Fibroblast of lung (primary cell): ENCODE results near the gene RIBC2. TPM values are rescaled to one million over a fixed set of nuclear protein-coding genes. Genes with fewer than 3 reads are reported as not detected.
"Not testable (repeated sequence)": the region's sequence is repeated elsewhere in the genome, so short reads cannot be mapped to it uniquely, and the experiment has no call there.

ENCODE experiments used
- DNase-seq, 2 donors: peaks; one replicate each; pipeline versions ENCODE4 v3.0.0 to v3.0.0-alpha.2; 2010; ENCODE audit warnings: low read depth in 2 of 2
- H2AFZ ChIP-seq: 2 replicates; pipeline ENCODE4 v1.5.1; 2012; ENCODE audit warnings: low read length, control low read depth, inconsistent platforms
- H3K27ac ChIP-seq: 2 replicates; pipeline ENCODE4 v1.5.1; 2011; ENCODE audit warnings: low read length, control low read depth; ENCODE audit not compliant: insufficient read depth
- H3K27me3 ChIP-seq: 2 replicates; pipeline ENCODE4 v1.5.1; 2011; ENCODE audit warnings: mild to moderate bottlenecking, low read length; ENCODE audit not compliant: control insufficient read depth, insufficient read depth
- H3K36me3 ChIP-seq: 2 replicates; pipeline ENCODE4 v1.5.1; 2011; ENCODE audit warnings: low read length; ENCODE audit not compliant: control insufficient read depth, insufficient read depth
- H3K4me1 ChIP-seq: 2 replicates; pipeline ENCODE4 v1.5.1; 2011; ENCODE audit warnings: low read length; ENCODE audit not compliant: control insufficient read depth, insufficient read depth; ENCODE audit errors: extremely low read depth
- H3K4me2 ChIP-seq: 2 replicates; pipeline ENCODE4 v1.5.1; 2011; ENCODE audit warnings: low read length, control low read depth; ENCODE audit not compliant: insufficient read depth; ENCODE audit errors: extremely low read depth
- H3K4me3 ChIP-seq, 4 experiments: fragments of 200-600 bp in 1 of 4; sonication (generic) in 1 of 4; replicated peaks in 1 of 4; 2 replicates each; pipeline ENCODE4 v1.5.1; 2011 to 2016; ENCODE audit warnings: low read length in 4 of 4, low read depth in 3 of 4, mild to moderate bottlenecking in 3 of 4, control low read depth in 2 of 4, inconsistent platforms in 1 of 4, mixed read lengths in 1 of 4; ENCODE audit not compliant: insufficient read depth in 1 of 4; ENCODE audit errors: control extremely low read depth in 1 of 4
- H3K79me2 ChIP-seq: 2 replicates; pipeline ENCODE4 v1.5.1; 2012; ENCODE audit warnings: mild to moderate bottlenecking, low read length, inconsistent platforms; ENCODE audit not compliant: control insufficient read depth, insufficient read depth
- H3K9ac ChIP-seq: 2 replicates; pipeline ENCODE4 v1.5.1; 2011; ENCODE audit warnings: mild to moderate bottlenecking, low read length, control low read depth; ENCODE audit not compliant: insufficient read depth
- H3K9me3 ChIP-seq: 2 replicates; pipeline ENCODE4 v1.5.1; 2012; ENCODE audit warnings: low read depth, low read length; ENCODE audit not compliant: control insufficient read depth, insufficient read depth
- H4K20me1 ChIP-seq: 2 replicates; pipeline ENCODE4 v1.5.1; 2011; ENCODE audit warnings: low read length; ENCODE audit not compliant: control insufficient read depth, insufficient read depth; ENCODE audit errors: extremely low read depth
- CTCF ChIP-seq, 2 donors: IDR thresholded peaks in 1 of 2; conservative IDR thresholded peaks in 1 of 2; 1 replicate in 1 of 2; 2 replicates in 1 of 2; pipeline ENCODE4 v1.5.1; 2011 to 2012; ENCODE audit warnings: low read length in 2 of 2, control low read depth in 1 of 2, inconsistent platforms in 1 of 2, low read depth in 1 of 2, mild to moderate bottlenecking in 1 of 2
- EZH2 ChIP-seq: IDR thresholded peaks from 2 replicates; pipeline ENCODE4 v1.5.1; 2012; ENCODE audit warnings: low read length, control low read depth, mild to moderate bottlenecking; ENCODE audit errors: missing control alignments
- polyA plus RNA-seq, 2 donors: library from polyadenylated mRNA; depleted of rRNA in 1 of 2; stranded (reverse) in 1 of 2; unstranded in 1 of 2; fragments of >200 nt; gene quantifications; 2 replicates each; pipeline ENCODE4 v1.2.1, GENCODE V29; 2011 to 2012; ENCODE audit warnings: missing spikeins in 1 of 2
- total RNA-seq: library from RNA; depleted of rRNA; stranded (reverse); fragments of >200 nt; gene quantifications from 2 replicates; pipeline ENCODE4 v1.2.1, GENCODE V29; 2014

RIBC2 gene
- total and polyA plus RNA-seq, 2 donors (not counting 1 experiment from before 2014, with no cell fraction given), result 1.6 TPM; not detected in 1

GRCh38 chr22:45435544-45436139, 22.1 kb downstream of the RIBC2 start:
- Histone ChIP-seq H3K9me3 (no peaks in the 10 kb centered on the region), H3K27ac (peak overlapping the region; percentile 27), H3K4me1 (peaks cover 3% of the 10 kb centered on the region), H3K36me3 (no peaks in the 10 kb centered on the region), H3K4me2 (peak overlapping the region; percentile 80), H3K9ac (peak overlapping the region; percentile 7), H3K79me2 (no peaks in the 10 kb centered on the region), H3K4me3 (no peak overlapping the region), H2AFZ (peak overlapping the region; percentile 97), H3K27me3 (no peaks in the 10 kb centered on the region), H4K20me1 (no peaks in the 10 kb centered on the region)
- TF ChIP-seq CTCF (conservative IDR thresholded peaks at IDR 0.05 in 1 of 2, IDR thresholded peaks at IDR 0.05 in 1 of 2; ENCODE audit: low read depth in 1 of 2, low read length in 2 of 2) (peak; percentile 94 to 96), EZH2 (no peak)
- DNase-seq, result peak; percentile 79 to 92

- H3K36me3 ChIP-seq, H3K9me3 ChIP-seq, H3K4me2 ChIP-seq, H3K27ac ChIP-seq, H4K20me1 ChIP-seq, H3K27me3 ChIP-seq, H3K79me2 ChIP-seq, H2AFZ ChIP-seq, DNase-seq, H3K9ac ChIP-seq, H3K4me1 ChIP-seq, H3K4me3 ChIP-seq: not testable (repeated sequence)
Observed at GRCh38 chr22:45436871-45437517, 23.5 kb downstream of the RIBC2 start.

- TF ChIP-seq CTCF (conservative IDR thresholded peaks at IDR 0.05 in 1 of 2, IDR thresholded peaks at IDR 0.05 in 1 of 2; ENCODE audit: low read depth in 1 of 2, low read length in 2 of 2) (no peak), EZH2 (no peak)
- peak in 1 of 2 donors; percentile 94 for DNase-seq
Observed at GRCh38 chr22:45438336-45438735, 24.8 kb downstream of the RIBC2 start.

GRCh38 chr22:45440688-45441087, 27.2 kb downstream of the RIBC2 start:
- not testable (repeated sequence) for H3K36me3 ChIP-seq, H3K9me3 ChIP-seq, H3K4me3 ChIP-seq, H3K4me1 ChIP-seq, DNase-seq, H4K20me1 ChIP-seq, H3K79me2 ChIP-seq, H3K4me2 ChIP-seq, H3K27ac ChIP-seq, H3K27me3 ChIP-seq, H2AFZ ChIP-seq, H3K9ac ChIP-seq

More at GRCh38 chr22:45438336-45438735, 24.8 kb downstream of the RIBC2 start:
- Histone ChIP-seq H2AFZ (no peak overlapping the region), H3K27me3 (no peaks in the 10 kb centered on the region), H3K9me3 (no peaks in the 10 kb centered on the region), H3K4me2 (no peak overlapping the region), H3K4me3 (no peak overlapping the region), H3K4me1 (peaks cover 3% of the 10 kb centered on the region), H3K9ac (no peak overlapping the region), H3K36me3 (no peaks in the 10 kb centered on the region), H4K20me1 (no peaks in the 10 kb centered on the region), H3K27ac (no peak overlapping the region), H3K79me2 (no peaks in the 10 kb centered on the region)
